Spleen (tissue), 11 donors: Measurements from ENCODE around the gene TEAD1. TPM values are rescaled to one million over a fixed set of nuclear protein-coding genes. Genes with fewer than 3 reads are reported as not detected.

ENCODE experiments used
- DNase-seq: peaks from one replicate; pipeline ENCODE4 v3.0.0-alpha.2; 2020
- H3K27ac ChIP-seq, 8 donors: fragments of 200-600 bp; sonication (generic) in 7 of 8; 1 replicate in 4 of 8; 2 replicates in 4 of 8; pipeline versions ENCODE4 v1.5.0 to v1.8.0; 2016 to 2021; ENCODE audit warnings: inconsistent platforms in 4 of 8, mild to moderate bottlenecking in 4 of 8, moderate library complexity in 1 of 8
- H3K27me3 ChIP-seq, 7 donors: fragments of 200-600 bp; sonication (generic) in 6 of 7; replicated peaks in 1 of 7; 1 replicate in 4 of 7; 2 replicates in 3 of 7; pipeline versions ENCODE4 v1.5.0 to v1.8.0; 2016 to 2021; ENCODE audit warnings: inconsistent platforms in 3 of 7, mild to moderate bottlenecking in 1 of 7
- H3K36me3 ChIP-seq, 6 donors: fragments of 200-600 bp; sonication (generic) in 5 of 6; 1 replicate in 4 of 6; 2 replicates in 2 of 6; pipeline versions ENCODE4 v1.5.0 to v1.8.0; 2016 to 2021; ENCODE audit warnings: inconsistent platforms in 2 of 6
- H3K4me1 ChIP-seq, 6 donors: fragments of 200-600 bp; sonication (generic) in 5 of 6; 1 replicate in 3 of 6; 2 replicates in 3 of 6; pipeline versions ENCODE4 v1.5.0 to v1.8.0; 2016 to 2021; ENCODE audit warnings: inconsistent platforms in 3 of 6
- H3K4me3 ChIP-seq, 8 donors: fragments of 200-600 bp; sonication (generic) in 7 of 8; 1 replicate in 4 of 8; 2 replicates in 4 of 8; pipeline versions ENCODE4 v1.5.0 to v1.8.0; 2016 to 2021; ENCODE audit warnings: inconsistent platforms in 4 of 8, mild to moderate bottlenecking in 4 of 8, moderate library complexity in 2 of 8
- H3K9me3 ChIP-seq, 8 donors: fragments of 200-600 bp; sonication (generic) in 7 of 8; 1 replicate in 4 of 8; 2 replicates in 4 of 8; pipeline versions ENCODE4 v1.5.0 to v1.8.0; 2016 to 2021; ENCODE audit warnings: inconsistent platforms in 4 of 8
- POLR2A ChIP-seq, 3 donors: fragments of 450-650 bp; IDR thresholded peaks; one replicate each; pipeline ENCODE4 v1.5.1; 2017; ENCODE audit warnings: antibody characterized with exemption in 3 of 3, mild to moderate bottlenecking in 1 of 3
- POLR2AphosphoS5 ChIP-seq, 3 donors: sonication (generic); formaldehyde crosslinking; IDR thresholded peaks; one replicate each; pipeline ENCODE4 v1.5.1; 2017; ENCODE audit warnings: antibody characterized with exemption in 3 of 3
- WGBS, 5 donors: extraction: QIAGEN DNeasy Blood & Tissue Kit in 3 of 5; methylation state at CpG; one replicate each; pipeline versions ENCODE4 v1.1.5 to v1.1.7; 2013 to 2018; 5-methylcytosine and 5-hydroxymethylcytosine counted together
- intact Hi-C: fragments of 100-400 bp; cut with DNase I; formaldehyde crosslinking; loops from one replicate; pipeline ENCODE4 v1.15.0; 2023; ENCODE audit warnings: low total_unique reads
- polyA plus RNA-seq, 3 donors: library from polyadenylated mRNA; stranded (reverse); fragments of 200-250 nt; gene quantifications; one replicate each; pipeline ENCODE4 v1.2.1, GENCODE V29; 2013
- total RNA-seq, 7 donors: library from RNA; depleted of rRNA in 3 of 7; stranded (reverse); fragments of >200 nt in 3 of 7; fragmentation: NEBNext Ultra II Directional in 4 of 7; extraction: Animal tissue kit (Norgen Biotek cat#: 25700) in 4 of 7; gene quantifications; one replicate each; pipeline versions ENCODE4 v1.1.0 to v1.2.1, GENCODE V29; 2016 to 2021
- TF ChIP-seq, protein P1 (sequence below), 11 experiments: fragments of 200-600 bp in 7 of 11; fragments of 450-650 bp in 4 of 11; sonication (generic) in 4 of 11; IDR thresholded peaks in 8 of 11; conservative IDR thresholded peaks in 3 of 11; 1 replicate in 7 of 11; 2 replicates in 4 of 11; pipeline versions ENCODE4 v1.4.0 to v1.8.0; 2016 to 2021; ENCODE audit warnings: antibody characterized with exemption in 11 of 11, inconsistent platforms in 4 of 11, mild to moderate bottlenecking in 1 of 11
- donor health status: healthy with polysubstance abuse.
- donor health status: DM: no; HTN: no; CAD: no; lungs with moderate emphysema.
- donor health status: DM: no; HTN: no; CAD: no.
- donor health status: Bipolar disorder and iron deficiency.
- donor health status: healthy.
- donor health status: DM: no; HTN: no; CAD: no.
- donor health status: DM: yes; HTN: yes; CAD: no.

TEAD1 gene
- total and polyA plus RNA-seq, 10 donors: 0.93 to 46.0 (median 18.6) TPM

DNA sequence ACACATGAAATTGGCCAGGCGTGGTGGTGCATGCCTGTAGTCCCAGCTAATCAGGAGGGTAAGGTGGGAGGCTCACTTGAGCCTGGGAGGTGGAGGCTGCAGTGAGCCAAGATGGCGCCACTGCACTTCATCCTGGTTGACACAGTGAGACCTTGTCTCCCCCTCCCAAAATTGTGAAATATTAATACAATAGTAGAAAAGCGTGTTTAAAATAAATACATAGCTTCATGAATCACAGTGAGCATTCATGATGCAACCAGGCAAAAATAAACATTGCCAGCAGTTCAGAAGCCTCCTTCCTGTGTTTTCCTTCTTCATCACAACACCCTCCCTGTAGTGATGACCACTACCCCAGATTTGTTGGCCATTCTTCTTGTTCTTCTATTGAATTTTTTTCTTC is 4.3 kb upstream of the TEAD1 start:
- Histone ChIP-seq H3K4me3 (no peak overlapping the region), H3K4me1 (peaks cover 0 to 17% (median 11%) of the 10 kb centered on the region in 6 donors), H3K27ac (no peak overlapping the region), H3K36me3 (no peaks in the 10 kb centered on the region), H3K9me3 (no peaks in the 10 kb centered on the region), H3K27me3 (peaks cover 0 to 72% (median 13%) of the 10 kb centered on the region in 7 donors)
- TF ChIP-seq POLR2A (IDR thresholded peaks at IDR 0.05): no peak
- TF ChIP-seq, protein P1, sequence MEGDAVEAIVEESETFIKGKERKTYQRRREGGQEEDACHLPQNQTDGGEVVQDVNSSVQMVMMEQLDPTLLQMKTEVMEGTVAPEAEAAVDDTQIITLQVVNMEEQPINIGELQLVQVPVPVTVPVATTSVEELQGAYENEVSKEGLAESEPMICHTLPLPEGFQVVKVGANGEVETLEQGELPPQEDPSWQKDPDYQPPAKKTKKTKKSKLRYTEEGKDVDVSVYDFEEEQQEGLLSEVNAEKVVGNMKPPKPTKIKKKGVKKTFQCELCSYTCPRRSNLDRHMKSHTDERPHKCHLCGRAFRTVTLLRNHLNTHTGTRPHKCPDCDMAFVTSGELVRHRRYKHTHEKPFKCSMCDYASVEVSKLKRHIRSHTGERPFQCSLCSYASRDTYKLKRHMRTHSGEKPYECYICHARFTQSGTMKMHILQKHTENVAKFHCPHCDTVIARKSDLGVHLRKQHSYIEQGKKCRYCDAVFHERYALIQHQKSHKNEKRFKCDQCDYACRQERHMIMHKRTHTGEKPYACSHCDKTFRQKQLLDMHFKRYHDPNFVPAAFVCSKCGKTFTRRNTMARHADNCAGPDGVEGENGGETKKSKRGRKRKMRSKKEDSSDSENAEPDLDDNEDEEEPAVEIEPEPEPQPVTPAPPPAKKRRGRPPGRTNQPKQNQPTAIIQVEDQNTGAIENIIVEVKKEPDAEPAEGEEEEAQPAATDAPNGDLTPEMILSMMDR (IDR thresholded peaks at IDR 0.05 in 8 of 11, conservative IDR thresholded peaks at IDR 0.05 in 3 of 11): no peak
- 91 to 100% (median 96%) methylated on average over 3 of the region's 3 CpGs for WGBS, 5 donors
- intact Hi-C loops: no loop called here
- DNase-seq: no peak

DNA sequence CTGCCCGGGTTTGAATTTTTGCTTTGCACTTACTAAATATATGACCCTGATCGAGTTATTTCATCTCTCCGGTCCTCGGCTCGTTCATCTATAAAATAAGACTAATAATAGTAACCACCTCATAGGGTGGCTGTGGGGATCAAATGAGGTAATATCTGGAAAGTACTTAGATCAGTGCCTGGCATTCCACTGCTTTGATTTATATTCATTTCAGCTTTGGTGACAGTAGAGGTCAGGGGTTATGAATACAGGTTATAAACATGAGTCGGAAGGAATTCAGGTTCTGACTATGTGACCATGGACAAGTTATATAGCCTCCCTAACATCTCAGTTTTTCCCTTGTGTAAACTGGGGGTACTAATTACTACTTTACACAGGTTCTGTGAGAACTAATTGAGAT is 2.9 kb upstream of the TEAD1 start:
- Histone ChIP-seq H3K36me3 (no peaks in the 10 kb centered on the region), H3K27ac (no peak overlapping the region), H3K27me3 (peaks cover 0 to 74% (median 16%) of the 10 kb centered on the region in 7 donors), H3K9me3 (no peaks in the 10 kb centered on the region), H3K4me3 (no peak overlapping the region), H3K4me1 (peaks cover 0 to 27% (median 11%) of the 10 kb centered on the region in 6 donors)
- 90 to 95% (median 92%) methylated on average over 6 of the region's 6 CpGs for WGBS, 5 donors
- no peak for DNase-seq
- TF ChIP-seq, protein P1 (IDR thresholded peaks at IDR 0.05 in 8 of 11, conservative IDR thresholded peaks at IDR 0.05 in 3 of 11): no peak
- TF ChIP-seq POLR2A (IDR thresholded peaks at IDR 0.05) (no peak), POLR2AphosphoS5 (IDR thresholded peaks at IDR 0.05) (no peak)
- intact Hi-C loops: no loop called here

DNA sequence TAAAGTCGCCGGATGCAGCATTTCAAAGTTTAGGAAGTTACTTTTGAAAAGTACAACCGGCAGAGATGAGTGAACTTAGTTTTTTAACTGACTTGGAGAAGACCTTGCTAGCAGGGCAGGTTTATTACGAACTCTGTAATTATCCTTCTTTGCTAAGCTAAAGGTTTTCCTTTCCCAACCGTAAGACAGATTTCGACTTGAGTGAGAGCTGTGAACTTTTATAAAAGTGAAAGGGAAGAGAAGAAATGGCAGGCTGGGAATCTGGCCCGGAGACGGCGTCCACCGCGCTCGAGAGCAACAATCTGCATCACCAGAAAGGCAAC is 659 bp upstream of the TEAD1 start:
- peak overlapping the region; percentile 45 to 81 (median 60) for H3K4me3 ChIP-seq
- DNase-seq: no peak
- H3K27me3 ChIP-seq: peaks cover 0 to 93% (median 16%) of the 10 kb centered on the region in 7 donors
- TF ChIP-seq POLR2AphosphoS5 (IDR thresholded peaks at IDR 0.05): no peak
- no peak for TF ChIP-seq POLR2A (IDR thresholded peaks at IDR 0.05)
- TF ChIP-seq, protein P1 (IDR thresholded peaks at IDR 0.05 in 8 of 11, conservative IDR thresholded peaks at IDR 0.05 in 3 of 11): no peak
- intact Hi-C loops: no loop called here
- 4 to 12% (median 7%) methylated on average over 12 of the region's 12 CpGs for WGBS, 5 donors
- H3K36me3 ChIP-seq: no peaks in the 10 kb centered on the region
- peak overlapping the region; percentile 74 to 94 (median 89) for H3K27ac ChIP-seq
- H3K4me1 ChIP-seq: peaks cover 0 to 43% (median 14%) of the 10 kb centered on the region in 6 donors
- no peaks in the 10 kb centered on the region for H3K9me3 ChIP-seq

DNA sequence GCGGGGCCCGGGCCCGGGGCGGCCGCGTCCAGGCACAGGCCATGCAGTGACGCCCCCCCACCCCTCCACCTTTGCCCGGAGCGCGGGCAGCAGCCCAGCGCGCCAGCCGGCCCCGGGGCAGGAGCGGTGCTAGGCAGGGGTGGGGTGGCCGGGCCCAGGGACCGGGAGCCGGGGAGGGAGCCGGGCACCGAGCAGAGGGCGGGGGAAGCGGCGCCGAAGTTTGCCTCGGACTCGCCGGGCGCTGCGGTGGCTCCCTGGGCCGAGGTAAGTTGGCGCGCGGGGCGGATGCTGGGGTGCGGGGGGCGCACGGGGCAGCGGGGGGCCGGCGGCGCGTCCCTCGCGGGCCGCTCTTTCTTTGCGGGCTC is 332 bp downstream of the TEAD1 start:
- Histone ChIP-seq H3K27ac (peak overlapping the region; percentile 59 to 94 (median 89)), H3K27me3 (peaks cover 0 to 98% (median 16%) of the 10 kb centered on the region in 7 donors), H3K36me3 (no peaks in the 10 kb centered on the region), H3K4me3 (peak overlapping the region; percentile 45 to 81 (median 60)), H3K4me1 (peaks cover 0 to 43% (median 16%) of the 10 kb centered on the region in 6 donors), H3K9me3 (no peaks in the 10 kb centered on the region)
- no peak for DNase-seq
- intact Hi-C loops: no loop called here
- TF ChIP-seq POLR2AphosphoS5 (IDR thresholded peaks at IDR 0.05) (no peak), POLR2A (IDR thresholded peaks at IDR 0.05) (no peak)
- TF ChIP-seq, protein P1 (IDR thresholded peaks at IDR 0.05 in 8 of 11, conservative IDR thresholded peaks at IDR 0.05 in 3 of 11): no peak
- 1 to 3% (median 3%) methylated on average over 6 to 46 of the region's 46 CpGs; no CpG with 5 or more reads in 1 of the 5 donors for WGBS, 5 donors
